GM13977 (cell line): ENCODE results near the gene FAAP20.

Experiments used
- DNase-seq: peaks from one replicate; pipeline ENCODE4 v3.0.0; 2012; ENCODE audit warnings: low spot score
- CTCF ChIP-seq: IDR thresholded peaks from 2 replicates; pipeline ENCODE4 v1.5.1; 2012; ENCODE audit warnings: mild to moderate bottlenecking, control low read depth; ENCODE audit not compliant: insufficient read depth; ENCODE audit errors: extremely low read depth, missing control alignments
- in situ Hi-C: fragments of 300-500 bp; cut with MboI; formaldehyde crosslinking; loops from one replicate; pipeline ENCODE4 v1.12.0; 2022; ENCODE audit warnings: low sequenced_read_pairs, low pct_unique_long_range_greater_than_20kb, mixed read lengths, inconsistent platforms; ENCODE audit not compliant: unreplicated experiment

FAAP20 gene

DNA sequence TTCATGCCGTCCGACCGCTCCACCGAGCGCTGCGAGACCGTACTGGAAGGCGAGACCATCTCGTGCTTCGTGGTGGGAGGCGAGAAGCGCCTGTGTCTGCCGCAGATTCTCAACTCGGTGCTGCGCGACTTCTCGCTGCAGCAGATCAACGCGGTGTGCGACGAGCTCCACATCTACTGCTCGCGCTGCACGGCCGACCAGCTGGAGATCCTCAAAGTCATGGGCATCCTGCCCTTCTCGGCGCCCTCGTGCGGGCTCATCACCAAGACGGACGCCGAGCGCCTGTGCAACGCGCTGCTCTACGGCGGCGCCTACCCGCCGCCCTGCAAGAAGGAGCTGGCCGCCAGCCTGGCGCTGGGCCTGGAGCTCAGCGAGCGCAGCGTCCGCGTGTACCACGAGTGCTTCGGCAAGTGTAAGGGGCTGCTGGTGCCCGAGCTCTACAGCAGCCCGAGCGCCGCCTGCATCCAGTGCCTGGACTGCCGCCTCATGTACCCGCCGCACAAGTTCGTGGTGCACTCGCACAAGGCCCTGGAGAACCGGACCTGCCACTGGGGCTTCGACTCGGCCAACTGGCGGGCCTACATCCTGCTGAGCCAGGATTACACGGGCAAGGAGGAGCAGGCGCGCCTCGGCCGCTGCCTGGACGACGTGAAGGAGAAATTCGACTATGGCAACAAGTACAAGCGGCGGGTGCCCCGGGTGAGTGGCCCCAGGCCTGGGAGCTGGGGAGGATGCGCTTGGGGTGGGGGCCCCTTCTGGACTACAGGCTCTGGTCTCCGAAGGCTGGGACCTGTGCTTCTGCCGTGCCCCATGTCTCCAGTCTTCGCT is 34.7 kb upstream of the FAAP20 start:
- peak; percentile 9 for TF ChIP-seq CTCF
- DNase-seq: peak; percentile 75
- in situ Hi-C loops: no loop called here

GRCh38 chr1:2228694-2229036 is 34.1 kb upstream of the FAAP20 start:
- no peak for TF ChIP-seq CTCF
- in situ Hi-C loops: no loop called here
- DNase-seq: peak; percentile 67

DNA sequence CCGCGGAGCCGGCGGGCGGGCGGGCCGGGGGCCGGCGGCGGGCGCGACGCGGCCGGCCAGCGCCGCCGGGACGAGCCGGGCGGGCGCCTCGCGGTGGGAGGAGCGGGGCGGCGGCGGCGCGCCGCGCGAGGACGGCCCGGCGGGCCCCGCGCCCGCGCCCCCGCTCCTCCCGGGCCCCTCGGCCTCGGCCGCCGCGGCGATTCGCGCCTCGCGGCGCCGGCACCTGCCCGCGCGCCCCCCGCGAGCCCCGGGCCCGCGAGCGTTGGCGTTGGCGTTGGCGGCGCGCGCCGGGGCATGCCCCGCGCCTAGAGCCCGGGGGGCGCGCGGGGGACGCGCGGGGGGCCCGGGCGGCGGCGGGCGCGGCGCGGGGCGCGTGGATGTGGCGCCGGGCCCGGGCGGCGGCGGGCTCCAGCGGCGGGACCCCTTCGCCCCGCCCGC is 33.6 kb upstream of the FAAP20 start, which contains the start of gene SKI:
SKI (plus strand) TSS at position 163 of the 438 bp plus-strand sequence. CDS start 448 bp downstream, outside the sequence.
- no peak for TF ChIP-seq CTCF
- in situ Hi-C loops: no loop called here
- DNase-seq: no peak

- TF ChIP-seq CTCF: peak; percentile 23
- DNase-seq: peak; percentile 100
- in situ Hi-C loops: no loop called here
Measured at GRCh38 chr1:2227346-2228156, 33.0 kb upstream of the FAAP20 start.

- in situ Hi-C loops: no loop called here
- TF ChIP-seq CTCF: no peak
- DNase-seq: no peak
Measured at GRCh38 chr1:2226525-2227345, 32.2 kb upstream of the FAAP20 start.
